IMR-90 (cell line): ENCODE data around the gene STAT4.

ENCODE experiments used
- BHLHE40 ChIP-seq: fragments of 150-350 bp; IDR thresholded peaks from 2 replicates; pipeline ENCODE4 v1.6.1; 2016; ENCODE audit warnings: mild to moderate bottlenecking, low read depth, low read length
- CHD1 ChIP-seq: IDR thresholded peaks from 2 replicates; pipeline ENCODE4 v1.6.1; 2012; ENCODE audit warnings: low read depth, low read length, improper control_type of control experiment
- POLR2A ChIP-seq: IDR thresholded peaks from 2 replicates; pipeline ENCODE4 v1.6.1; 2012; ENCODE audit warnings: mild to moderate bottlenecking, low read depth, low read length
- RAD21 ChIP-seq: IDR thresholded peaks from 2 replicates; pipeline ENCODE4 v1.6.1; 2012; ENCODE audit warnings: low read length, improper control_type of control experiment
- RFX5 ChIP-seq: IDR thresholded peaks from 2 replicates; pipeline ENCODE4 v1.8.0; 2012; ENCODE audit warnings: low read depth, mild to moderate bottlenecking, low read length, moderate library complexity
- TF ChIP-seq, protein P1 (sequence below): conservative IDR thresholded peaks from 2 replicates; pipeline ENCODE4 v1.5.1; 2012; ENCODE audit warnings: mild to moderate bottlenecking, low read depth, low read length, improper control_type of control experiment
- TF ChIP-seq, protein P2 (sequence below): fragments of 150-350 bp; IDR thresholded peaks from 2 replicates; pipeline ENCODE4 v1.6.1; 2017; ENCODE audit warnings: mild to moderate bottlenecking, antibody characterized with exemption, low read length, low read depth

DNA sequence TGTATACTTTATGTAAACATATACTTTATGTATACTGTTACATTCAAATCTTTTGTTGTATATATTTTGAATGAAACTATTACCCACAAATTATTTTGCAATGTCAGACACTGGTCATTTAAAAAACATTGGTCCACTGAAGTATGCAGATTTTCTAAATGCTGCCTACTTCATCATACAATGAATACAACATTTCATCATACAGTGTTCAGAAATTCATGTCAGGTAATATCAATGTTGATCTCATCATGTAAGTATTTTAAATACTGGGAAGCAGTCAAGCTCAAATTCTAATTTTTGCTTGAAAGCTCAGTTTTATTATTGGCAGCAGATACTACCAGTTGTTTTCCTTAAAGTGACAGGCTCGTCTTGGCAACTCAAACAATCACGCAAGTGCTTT is 2.9 kb upstream of the STAT4 start:
- TF ChIP-seq, protein P1, sequence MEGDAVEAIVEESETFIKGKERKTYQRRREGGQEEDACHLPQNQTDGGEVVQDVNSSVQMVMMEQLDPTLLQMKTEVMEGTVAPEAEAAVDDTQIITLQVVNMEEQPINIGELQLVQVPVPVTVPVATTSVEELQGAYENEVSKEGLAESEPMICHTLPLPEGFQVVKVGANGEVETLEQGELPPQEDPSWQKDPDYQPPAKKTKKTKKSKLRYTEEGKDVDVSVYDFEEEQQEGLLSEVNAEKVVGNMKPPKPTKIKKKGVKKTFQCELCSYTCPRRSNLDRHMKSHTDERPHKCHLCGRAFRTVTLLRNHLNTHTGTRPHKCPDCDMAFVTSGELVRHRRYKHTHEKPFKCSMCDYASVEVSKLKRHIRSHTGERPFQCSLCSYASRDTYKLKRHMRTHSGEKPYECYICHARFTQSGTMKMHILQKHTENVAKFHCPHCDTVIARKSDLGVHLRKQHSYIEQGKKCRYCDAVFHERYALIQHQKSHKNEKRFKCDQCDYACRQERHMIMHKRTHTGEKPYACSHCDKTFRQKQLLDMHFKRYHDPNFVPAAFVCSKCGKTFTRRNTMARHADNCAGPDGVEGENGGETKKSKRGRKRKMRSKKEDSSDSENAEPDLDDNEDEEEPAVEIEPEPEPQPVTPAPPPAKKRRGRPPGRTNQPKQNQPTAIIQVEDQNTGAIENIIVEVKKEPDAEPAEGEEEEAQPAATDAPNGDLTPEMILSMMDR = no peak
- TF ChIP-seq POLR2A (no peak), RAD21 (no peak), RFX5 (no peak), BHLHE40 (no peak), CHD1 (no peak)
- TF ChIP-seq, protein P2, sequence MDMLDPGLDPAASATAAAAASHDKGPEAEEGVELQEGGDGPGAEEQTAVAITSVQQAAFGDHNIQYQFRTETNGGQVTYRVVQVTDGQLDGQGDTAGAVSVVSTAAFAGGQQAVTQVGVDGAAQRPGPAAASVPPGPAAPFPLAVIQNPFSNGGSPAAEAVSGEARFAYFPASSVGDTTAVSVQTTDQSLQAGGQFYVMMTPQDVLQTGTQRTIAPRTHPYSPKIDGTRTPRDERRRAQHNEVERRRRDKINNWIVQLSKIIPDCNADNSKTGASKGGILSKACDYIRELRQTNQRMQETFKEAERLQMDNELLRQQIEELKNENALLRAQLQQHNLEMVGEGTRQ = no peak
